HL-60/S4 treated with retinoic acid at 250 ng/mL for 4 days and 3 days (cell line): ENCODE results near the gene COL5A3.

Source experiments
- in situ Hi-C: fragments of 300-500 bp; cut with MboI; formaldehyde crosslinking; loops from 2 replicates; pipeline ENCODE4 v1.7.0; 2022; ENCODE audit warnings: low sequenced_read_pairs

COL5A3 gene

GRCh38 chr19:9972103-9972502 lies 38.2 kb downstream of the COL5A3 start:
- in situ Hi-C loops, result no loop called here

GRCh38 chr19:9971166-9971897 lies 39.0 kb downstream of the COL5A3 start:
- in situ Hi-C loops, result no loop called here

- in situ Hi-C loops, result no loop called here
Measured at GRCh38 chr19:9970481-9970880, 39.8 kb downstream of the COL5A3 start.

GRCh38 chr19:9969688-9969975 lies 40.7 kb downstream of the COL5A3 start:
- in situ Hi-C loops, result no loop called here

GRCh38 chr19:9968820-9969687 lies 41.2 kb downstream of the COL5A3 start:
- in situ Hi-C loops, result no loop called here

GRCh38 chr19:9967326-9967725 lies 43.0 kb downstream of the COL5A3 start:
- in situ Hi-C loops, result no loop called here

GRCh38 chr19:9966448-9966847 lies 43.9 kb downstream of the COL5A3 start:
- in situ Hi-C loops, result no loop called here

- in situ Hi-C loops, result no loop called here
Measured at GRCh38 chr19:9966024-9966423, 44.3 kb downstream of the COL5A3 start.

- in situ Hi-C loops, result no loop called here
Measured at GRCh38 chr19:9962623-9963290, 47.5 kb downstream of the COL5A3 start.

GRCh38 chr19:9961103-9961502 lies 49.2 kb downstream of the COL5A3 start:
- in situ Hi-C loops, result no loop called here

GRCh38 chr19:9958379-9958821 lies 51.9 kb downstream of the COL5A3 start:
- in situ Hi-C loops, result no loop called here

- in situ Hi-C loops, result no loop called here
Measured at GRCh38 chr19:9956956-9957355, 53.3 kb downstream of the COL5A3 start.

- in situ Hi-C loops, result no loop called here
Measured at GRCh38 chr19:9953802-9954542, 56.3 kb downstream of the COL5A3 start.

- in situ Hi-C loops, result no loop called here
Measured at GRCh38 chr19:9952276-9952675, 58.0 kb downstream of the COL5A3 start.

GRCh38 chr19:9947441-9947840 lies 62.9 kb downstream of the COL5A3 start:
- in situ Hi-C loops, result loop anchor here (25.0 kb wide), 1 partner anchor 440 kb away; the partner anchor contains the start of gene TYK2

- in situ Hi-C loops, result loop anchor here (25.0 kb wide), 1 partner anchor 441 kb away; the partner anchor contains the start of gene TYK2
Measured at GRCh38 chr19:9946528-9947125, 63.7 kb downstream of the COL5A3 start.

- in situ Hi-C loops, result loop anchor here (25.0 kb wide), 1 partner anchor 442 kb away; the partner anchor contains the start of gene TYK2
Measured at GRCh38 chr19:9945319-9945966, 64.9 kb downstream of the COL5A3 start.

GRCh38 chr19:9943744-9944143 lies 66.6 kb downstream of the COL5A3 start:
- in situ Hi-C loops, result loop anchor here (25.0 kb wide), 1 partner anchor 444 kb away; the partner anchor contains the start of gene TYK2

GRCh38 chr19:9941671-9942070 lies 68.6 kb downstream of the COL5A3 start:
- in situ Hi-C loops, result loop anchor here (25.0 kb wide), 1 partner anchor 446 kb away; the partner anchor contains the start of gene TYK2

GRCh38 chr19:9941231-9941630 lies 69.1 kb downstream of the COL5A3 start:
- in situ Hi-C loops, result loop anchor here (25.0 kb wide), 1 partner anchor 446 kb away; the partner anchor contains the start of gene TYK2
